ENCODE data around the gene MYRFL.

GRCh38 chr12:69984241-69984640, 159.2 kb downstream of the MYRFL start:
- TF ChIP-seq CTCF (IDR thresholded peaks at IDR 0.05), result no peak
- TF ChIP-seq EP300 (IDR thresholded peaks at IDR 0.05), result no peak
- TF ChIP-seq POLR2AphosphoS5 (IDR thresholded peaks at IDR 0.05), result no peak
- no peak for TF ChIP-seq POLR2A (IDR thresholded peaks at IDR 0.05; ENCODE audit: low read depth)
